Activated CD4-positive, CD25-positive, alpha-beta regulatory T cell treated with anti-CD3 and anti-CD28 coated beads, Interleukin-2, amount 50 U/mL, for 24 hours (primary cell): ENCODE data around the gene VMA21.
A peak's percentile ranks its signal among the peaks of the same experiment; 100 is the strongest.

Source experiments
- ATAC-seq, 2 donors: fragments of 150-1000 bp; cut with Tn5 transposase; one replicate each; pipeline ENCODE4 v1.10.0; 2021; ENCODE audit warnings: mild to moderate bottlenecking in 1 of 2, moderate library complexity in 1 of 2

VMA21 gene, protein sequence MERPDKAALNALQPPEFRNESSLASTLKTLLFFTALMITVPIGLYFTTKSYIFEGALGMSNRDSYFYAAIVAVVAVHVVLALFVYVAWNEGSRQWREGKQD

DNA sequence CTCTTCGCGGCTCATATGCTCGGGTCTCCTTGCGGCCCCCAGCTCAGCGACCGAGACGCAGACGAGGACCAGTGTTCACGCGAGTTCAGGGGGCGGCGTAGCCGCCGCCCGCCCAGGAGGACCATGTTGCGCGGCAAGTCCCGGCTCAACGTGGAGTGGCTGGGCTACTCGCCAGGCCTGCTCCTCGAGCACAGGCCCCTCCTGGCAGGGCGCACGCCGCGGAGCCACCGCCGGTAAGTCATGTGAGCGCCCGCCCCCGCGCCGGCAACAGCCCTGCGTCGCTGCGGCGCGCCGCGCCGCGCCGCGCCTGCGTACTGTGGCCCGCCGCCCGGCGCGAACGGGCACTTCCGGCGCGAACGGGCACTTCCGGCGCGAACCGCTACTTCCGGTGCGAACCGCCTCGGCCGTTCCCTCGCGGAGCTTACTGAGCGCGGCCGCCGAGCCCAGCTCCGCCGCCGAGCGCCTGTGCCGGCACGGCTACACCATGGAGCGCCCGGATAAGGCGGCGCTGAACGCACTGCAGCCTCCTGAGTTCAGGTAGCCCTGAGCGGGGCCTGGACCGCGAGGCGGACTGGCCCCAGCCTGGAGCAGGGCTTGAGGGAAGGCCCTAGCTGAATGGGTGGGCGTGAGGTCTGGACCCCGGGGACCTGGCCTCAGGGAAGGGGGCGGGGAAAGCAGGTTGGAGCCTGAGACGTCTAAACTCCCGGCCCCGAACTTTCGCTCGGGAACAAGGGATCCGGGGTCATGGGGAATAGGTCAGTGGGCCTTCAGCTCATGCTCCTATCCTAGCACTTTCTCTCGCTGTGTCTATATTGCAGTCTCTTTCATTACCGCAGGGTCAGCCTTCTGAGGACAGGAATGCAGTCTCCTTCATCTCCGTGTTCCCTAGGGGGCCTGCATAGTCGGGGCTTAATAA is at the start of gene VMA21:
TSS of gene VMA21 (plus strand) at position 382 of the 916 bp plus-strand sequence. CDS start at position 485, 103 bp downstream.
- ATAC-seq: peak; percentile 78 to 80

DNA sequence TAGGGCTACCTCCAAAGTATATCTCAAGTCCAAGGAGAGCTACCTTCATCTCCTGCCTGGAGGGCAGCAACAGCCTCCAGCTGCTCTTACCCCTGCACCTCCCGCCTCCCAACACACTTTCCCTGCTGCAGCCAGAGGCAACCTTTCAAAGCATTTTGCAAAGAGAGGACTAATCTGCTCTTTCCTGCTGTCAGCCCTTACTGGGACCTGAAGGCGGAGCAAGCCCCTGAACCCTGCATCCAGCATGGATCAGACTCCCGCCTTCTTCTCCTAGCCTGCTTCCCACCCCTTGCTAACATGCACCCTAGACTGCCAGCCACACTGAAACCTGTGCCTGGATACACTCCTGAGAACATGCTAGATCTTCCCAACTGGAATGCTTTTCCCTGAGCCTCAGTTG is 37.7 kb upstream of the VMA21 start:
- no peak for ATAC-seq

DNA sequence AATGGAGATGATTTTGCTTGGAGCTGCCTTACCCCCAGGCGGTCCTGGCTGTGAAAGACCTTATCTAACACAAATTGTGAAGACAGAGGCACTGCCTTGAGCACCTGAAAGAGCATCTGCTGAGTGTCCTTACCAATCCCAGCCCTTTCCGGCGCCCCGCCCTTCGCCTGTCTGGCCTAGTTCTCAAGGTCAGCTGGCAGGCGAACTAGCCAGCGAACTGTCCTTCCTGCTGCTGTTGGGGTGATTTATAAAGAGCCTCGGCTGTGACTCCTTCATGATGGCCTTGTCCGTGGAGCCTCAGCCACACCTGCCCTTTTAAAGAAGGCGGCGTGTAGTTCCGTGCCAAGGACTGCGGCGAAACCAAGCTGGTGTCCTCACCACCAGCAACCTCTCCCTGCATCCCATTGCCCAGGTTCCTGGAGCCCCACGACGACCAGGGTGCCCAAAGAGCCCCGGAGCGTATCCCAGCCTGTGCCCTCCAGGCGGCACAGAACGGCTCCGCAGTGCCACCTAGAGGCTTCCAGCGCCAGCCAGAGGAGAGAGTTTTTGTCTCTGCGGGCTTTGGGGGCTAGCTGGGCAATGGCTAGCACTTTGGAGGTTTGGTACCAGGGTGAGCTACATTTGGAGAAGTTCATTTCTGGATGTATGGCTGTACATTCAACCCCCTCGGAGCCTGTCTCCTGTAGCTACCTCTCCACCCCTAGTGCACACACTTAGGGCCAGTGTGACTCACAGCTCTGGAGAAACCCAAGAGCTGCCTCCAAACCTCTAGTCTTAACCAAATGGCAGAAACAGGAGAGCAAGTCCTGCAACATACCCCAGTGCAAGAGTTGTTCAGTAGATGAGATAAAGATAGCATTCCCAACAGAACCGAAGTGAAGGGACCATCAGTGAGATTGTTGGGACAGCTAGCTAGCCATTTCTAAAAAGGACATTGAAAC is 36.8 kb upstream of the VMA21 start:
- peak; percentile 28 to 38 for ATAC-seq

DNA sequence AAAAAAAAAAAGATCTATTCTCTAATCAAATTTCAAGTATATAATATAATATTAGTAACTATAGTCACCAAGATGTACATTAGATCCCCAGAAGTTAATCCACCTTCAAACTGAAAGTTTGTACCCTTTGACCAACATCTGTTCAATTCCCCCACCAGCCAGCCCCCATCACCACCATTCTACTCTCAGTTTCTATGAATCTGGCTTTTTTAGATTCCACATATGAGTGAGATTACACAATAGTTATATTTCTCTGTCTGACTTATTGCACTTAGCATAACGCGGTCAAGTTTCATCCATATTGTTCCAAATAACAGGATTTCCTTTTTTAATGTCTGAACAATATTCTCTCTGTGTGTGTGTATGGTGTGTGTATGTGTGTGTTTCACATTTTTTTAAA is 33.7 kb upstream of the VMA21 start:
- ATAC-seq: no peak

DNA sequence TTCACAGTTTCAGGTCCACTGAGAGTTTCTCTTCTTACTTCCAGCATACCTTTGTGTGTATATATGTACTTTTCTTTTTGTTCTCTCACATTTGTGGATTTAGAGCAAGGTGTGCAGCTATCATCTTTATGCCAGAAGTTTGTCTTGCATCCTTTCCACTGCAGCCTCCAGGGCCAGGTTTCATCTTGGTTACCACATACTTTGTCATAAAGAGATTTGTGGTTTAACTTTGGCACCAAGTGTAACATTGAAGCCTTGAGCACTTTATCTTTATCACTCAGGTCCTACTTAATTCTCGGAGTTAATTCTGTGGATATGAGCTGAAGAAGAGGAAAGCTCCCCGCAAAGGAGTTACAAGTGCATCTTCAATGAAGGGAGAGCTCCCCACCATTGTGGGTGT is 31.4 kb upstream of the VMA21 start:
- no peak for ATAC-seq

DNA sequence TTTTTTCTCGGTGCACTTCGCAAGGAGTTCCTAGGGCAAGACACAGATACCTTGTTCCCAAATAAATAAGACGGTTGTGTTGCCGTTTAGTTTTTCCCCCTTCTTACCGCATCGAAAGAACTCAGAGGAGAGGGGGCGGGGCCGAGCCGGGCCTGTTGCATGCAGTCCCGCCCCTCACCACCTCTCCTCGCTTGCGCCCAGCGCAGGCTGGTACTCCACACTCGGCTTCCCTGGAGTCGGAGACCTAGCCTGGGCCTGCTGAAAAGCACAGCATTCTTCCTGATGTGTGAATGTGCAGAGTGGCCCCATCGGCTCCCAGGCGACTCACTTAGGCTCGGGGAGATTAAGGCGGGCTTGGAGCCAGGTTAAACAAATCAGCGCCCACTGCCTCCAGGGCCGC is 26.1 kb upstream of the VMA21 start:
- no peak for ATAC-seq

DNA sequence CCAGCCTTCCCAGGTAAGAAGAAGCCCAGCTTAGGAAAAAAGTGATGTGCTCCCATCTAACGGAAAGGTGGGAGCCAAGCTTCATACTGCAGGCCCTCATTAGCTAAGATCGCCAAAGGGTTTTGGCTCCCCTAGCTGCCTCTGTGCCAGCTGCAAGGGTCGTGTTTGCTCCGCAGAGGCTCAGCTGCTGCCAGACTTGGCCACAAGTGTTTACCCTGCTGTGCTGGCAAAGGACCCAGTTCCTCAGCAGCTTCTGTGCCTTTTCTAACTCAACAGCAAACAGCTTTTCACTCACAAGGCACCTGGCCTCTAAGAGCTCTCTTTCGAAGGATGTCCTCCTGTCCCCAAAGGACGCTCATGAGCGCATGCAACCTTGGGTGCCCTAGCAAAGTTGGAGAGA is 12.2 kb upstream of the VMA21 start:
- no peak for ATAC-seq

DNA sequence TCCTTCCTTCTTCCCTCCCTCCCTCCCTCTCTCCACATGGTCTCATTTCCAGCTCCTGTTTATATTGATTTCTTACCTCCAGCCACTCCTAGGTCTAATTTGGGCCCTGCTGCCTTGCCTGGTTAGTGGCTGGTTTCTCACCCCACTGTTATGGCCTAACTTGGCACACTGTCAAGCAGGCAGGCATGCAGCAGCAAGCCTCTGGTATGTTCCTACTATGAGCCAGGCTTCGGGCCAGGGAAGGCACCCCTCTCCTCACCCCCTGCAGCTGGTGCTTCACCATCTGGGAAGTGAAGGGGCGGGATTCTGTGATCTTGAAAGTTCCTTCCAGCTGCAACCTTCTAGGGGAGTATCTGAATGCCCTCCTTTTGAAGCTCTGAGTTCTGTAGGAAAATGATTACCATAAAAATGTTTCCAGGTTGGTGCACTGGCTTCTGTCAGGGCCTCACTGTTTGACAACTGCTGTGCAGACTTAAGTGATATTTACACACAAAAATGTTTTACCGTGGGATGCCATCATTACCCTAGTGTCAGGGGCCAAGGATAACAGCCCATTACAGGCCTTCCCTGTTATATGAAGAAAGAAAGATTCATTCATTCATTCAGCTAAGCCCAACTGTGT is 10.1 kb upstream of the VMA21 start:
- no peak for ATAC-seq

DNA sequence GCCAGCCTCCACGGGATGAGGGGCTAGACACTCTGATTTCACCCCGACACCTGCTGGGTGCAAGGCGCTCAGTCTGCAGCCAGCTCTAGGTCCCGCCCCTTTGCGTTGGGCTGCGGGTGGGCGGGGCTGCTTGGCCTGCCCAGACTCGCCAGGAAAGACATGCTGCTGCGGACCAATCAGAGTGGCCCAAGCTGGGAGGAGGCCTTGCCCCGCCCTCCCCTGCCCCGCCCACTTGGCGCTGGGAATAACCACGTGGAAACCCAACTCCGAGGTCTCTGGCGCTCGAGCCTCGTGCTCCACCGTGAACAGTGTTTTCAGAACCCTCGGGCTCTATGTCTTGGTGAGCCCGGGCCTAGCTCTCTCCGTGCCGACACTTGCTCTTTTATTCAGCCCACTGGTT is 5.3 kb upstream of the VMA21 start:
- ATAC-seq: no peak

DNA sequence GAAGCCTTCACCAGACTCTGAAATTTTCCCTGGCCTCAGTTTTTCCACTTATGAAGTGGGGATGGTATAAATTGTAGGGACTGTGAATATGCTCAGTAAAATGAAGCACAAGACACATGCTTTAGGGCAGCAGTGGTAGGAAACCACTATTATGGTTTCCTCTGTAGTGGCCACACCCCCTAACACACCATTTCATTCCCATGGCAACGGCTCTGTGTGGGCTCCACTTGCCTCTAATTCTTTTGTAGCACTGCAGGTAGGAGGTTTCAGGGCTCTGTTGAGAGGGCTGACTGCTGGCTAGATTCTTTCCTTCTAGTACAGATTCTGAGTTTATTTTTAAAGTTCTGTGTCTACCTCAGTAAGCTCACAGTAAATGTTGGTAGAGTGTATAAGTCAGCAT is 3.5 kb upstream of the VMA21 start:
- peak; percentile 37 to 64 for ATAC-seq

DNA sequence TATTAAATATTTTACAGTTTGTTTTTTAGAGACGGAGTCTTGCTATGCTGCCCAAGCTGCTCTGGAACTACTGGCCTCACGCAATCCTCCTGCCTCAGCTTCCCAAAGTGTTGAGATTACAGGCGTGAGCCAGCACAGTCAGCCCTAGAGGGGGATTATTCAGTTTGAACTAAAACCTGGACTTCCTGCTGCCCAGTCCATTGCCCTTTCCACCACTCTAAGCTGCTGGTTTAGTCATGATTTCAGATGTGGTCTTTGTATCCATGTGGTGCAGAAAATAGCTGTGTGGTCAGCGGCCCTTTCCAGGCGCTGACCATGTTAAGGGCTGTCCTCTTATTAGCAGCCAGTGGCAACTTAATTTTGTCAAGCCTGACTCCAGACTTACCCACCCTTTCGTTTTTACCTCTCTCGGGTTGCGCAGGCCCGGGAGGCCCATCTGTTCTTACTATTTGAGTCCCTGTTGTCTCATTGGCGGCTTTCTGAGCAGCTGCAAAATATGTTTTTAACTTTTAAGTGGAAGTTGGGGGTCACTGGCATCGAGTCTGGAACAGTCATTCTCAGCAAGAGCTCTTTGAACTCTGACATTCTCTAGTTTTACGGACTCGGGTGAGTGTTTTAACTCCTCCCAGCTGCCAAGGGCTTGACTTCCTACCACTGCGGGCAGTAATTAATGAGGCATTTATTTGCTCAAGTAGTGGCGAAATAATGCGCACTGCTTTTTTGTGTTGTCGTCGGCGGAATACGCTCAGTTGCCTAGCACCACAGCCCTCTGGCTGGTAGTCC is 773 bp upstream of the VMA21 start:
- ATAC-seq: peak; percentile 51 to 59

DNA sequence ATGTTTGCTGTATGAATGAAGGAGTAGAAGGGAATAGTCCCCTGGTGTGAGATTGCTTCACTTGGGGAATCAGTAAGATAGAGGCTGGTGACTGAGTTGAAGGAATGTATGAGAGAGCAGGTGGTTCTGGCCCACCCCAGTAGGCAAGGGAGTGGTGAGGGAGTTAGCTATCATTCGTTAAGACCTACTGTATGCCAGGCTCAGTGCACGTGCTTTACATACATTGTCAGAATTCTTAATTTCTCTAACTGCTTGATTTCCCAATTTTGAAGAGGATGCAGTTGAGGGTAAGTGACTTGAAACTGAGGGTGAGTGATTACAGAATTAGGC is 700 bp downstream of the VMA21 start:
- no peak for ATAC-seq

DNA sequence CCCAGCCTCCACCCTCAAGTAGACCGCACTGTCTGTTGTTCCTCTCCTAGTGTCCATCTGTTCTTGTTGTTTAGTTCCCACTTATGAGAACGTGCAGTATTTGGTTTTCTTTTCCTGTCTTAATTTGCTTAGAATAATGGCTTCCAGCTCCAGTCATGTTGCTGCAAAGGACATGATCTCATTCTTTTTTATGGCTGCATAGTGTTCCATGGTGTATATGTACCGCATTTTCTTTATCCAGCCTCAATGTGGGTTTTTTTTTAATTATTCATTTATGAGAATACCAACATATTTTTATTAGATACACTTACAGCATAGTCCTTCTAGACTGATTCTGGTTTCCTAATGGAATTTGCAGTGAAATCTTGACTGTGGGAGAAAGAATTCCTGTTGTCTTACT is 1.3 kb downstream of the VMA21 start:
- ATAC-seq: no peak

DNA sequence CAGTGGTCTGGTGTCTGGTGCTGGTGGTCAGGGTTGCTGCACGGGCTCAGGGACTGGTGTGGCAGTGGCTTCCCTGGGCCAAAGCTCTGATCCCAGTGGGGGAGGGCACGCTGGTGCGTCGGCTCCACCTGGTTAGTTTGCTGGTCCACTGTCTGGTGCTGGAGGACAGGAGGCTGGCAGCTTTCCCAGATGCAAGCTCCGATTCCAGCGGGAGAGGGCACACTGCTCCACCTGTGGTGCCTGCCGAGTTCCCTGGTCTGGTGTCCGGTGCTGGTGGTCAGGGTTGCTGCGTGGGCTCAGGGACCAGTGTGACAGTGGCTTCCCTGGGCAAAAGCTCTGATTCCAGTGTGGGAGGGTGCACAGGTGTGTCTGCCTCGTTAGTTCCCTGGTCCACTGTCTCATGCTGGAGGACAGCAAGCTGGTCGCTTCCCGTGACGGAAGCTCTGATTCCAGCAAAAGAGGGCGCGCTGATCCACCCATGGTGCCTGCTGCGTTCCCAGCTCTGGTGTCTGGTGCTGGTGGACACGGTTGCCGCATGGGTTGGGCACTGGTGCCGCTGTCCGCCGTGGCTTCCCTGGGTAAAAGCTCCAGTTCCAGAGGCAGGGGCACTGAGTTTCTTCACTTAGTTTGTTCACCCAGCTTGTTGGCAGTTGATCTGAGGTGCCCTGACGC is 5.8 kb downstream of the VMA21 start:
- no peak for ATAC-seq

DNA sequence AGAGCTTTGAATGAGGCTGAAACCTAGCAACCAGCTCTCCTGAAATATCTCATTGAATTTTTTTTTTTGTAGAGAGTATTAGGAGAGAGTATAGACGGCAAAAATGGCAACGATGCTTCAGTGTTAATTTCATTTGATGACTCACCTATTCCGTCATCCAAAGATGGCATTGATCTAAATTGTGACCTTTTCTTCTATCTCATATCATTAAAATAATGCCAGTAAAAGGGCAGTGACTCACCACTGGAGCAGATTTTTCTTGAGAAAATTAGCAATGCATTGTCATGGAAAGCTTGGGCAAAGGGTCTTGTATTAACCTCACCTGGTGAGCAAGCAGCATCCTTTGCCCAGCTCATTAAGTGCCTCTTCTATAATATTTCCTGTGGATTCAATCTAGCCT is 19.6 kb downstream of the VMA21 start:
- ATAC-seq: peak; percentile 61 to 73

DNA sequence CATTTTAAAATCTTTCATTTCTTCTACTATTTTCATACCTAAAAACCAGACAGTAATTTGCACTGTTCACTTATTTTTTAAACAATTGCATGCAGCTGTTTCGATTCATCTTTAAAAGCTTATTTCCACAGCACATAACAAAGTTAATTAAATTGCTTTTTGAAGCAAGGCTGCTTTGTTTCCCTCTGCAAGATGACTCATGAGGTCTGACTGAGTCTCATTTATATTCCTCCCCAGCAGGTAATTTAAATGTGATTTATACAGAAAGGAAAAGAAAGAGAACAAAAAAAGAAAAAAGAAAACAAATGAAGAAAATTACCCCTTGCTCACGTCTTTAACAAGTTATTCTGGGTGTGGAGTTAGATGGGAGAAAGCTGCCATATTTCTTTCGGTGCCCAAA is 22.8 kb downstream of the VMA21 start:
- ATAC-seq: no peak

DNA sequence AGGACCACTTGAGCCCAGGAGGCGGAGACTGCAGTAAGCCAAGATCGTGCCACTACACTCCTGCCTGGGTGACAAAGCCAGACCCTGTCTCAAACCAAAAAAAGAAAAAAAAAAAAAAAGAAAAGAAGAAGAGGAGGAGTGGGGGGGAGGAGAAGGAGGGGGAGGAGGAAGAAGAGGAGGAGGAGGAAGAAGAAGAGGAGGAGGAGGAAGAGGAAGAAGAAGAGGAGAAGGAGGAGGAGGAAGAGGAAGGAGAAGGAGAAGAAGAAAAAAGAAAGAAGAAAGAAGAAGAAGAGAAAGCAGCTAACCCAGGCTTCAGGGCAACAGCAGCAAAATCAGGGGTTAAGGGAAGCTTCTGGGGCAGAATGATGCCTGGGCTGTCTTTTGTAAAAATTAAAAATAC is 27.5 kb downstream of the VMA21 start:
- no peak for ATAC-seq

DNA sequence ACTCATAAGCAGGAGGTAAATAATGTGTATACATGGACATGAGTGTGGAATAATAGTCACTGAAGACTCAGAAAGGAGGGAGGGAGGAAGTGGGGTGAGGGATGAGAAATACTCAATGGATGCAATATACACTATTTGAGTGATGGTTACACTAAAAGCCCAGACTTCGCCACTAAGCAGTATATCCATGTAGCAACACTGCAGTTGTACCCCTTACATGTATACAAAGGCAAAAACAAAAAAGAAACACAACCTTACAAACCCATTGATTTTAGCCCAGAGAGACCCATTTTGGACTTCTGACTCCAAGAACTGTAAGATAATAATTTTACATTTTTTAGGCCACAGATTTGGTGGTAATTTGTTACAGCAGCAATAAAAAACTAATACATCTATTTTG is 51.5 kb downstream of the VMA21 start:
- no peak for ATAC-seq

DNA sequence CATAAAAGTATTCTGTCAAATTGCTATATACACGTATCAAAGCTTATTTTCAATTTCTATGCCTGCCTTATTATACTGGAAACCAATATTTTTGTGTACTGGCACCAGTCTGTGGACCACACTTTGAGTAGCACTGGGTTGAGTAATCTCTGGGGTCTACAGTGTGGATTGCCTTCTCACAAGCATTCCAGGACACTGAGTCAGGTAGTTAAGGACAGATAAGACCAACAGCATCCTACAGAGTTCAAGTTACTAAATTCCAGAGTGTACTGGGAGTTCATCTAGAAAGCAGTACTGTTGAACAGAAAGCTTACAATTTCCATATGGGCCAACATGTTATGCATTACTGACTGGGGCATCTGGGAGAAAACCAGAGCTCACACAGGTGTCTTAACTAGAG is 61.8 kb downstream of the VMA21 start:
- no peak for ATAC-seq
